ENCODE data around the gene RNF39.
A peak's percentile ranks its signal among the peaks of the same experiment; 100 is the strongest.

Gene RNF39

DNA sequence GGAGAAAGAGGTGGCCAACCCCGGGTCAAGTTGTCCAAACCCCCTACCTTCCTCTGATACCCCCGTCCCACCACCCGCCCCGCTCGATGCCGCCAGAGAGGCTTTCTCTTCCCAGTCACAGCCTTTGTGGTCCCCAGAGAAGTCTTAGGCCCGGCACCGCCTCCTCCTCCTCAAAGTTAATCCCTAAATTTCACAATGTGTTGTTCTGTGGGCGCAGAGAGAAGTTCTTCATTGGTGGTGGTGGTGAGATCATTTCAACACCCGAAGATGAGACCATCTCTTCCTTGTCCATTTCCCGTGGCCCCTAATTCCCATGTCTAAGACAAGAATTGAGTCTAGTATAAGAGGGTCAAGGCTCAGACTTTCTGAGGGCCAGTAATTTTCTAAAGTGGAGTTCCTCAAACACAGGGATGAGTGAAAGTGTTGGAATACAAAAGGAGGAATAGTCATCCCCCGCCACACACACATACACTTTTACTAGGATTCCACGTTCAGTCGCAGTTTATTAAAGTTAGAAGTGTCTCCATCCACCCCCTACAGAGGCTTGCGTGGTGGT is 26.9 kb upstream of the RNF39 start:
- peak overlapping the region; percentile 56 for H3K4me3 ChIP-seq (ENCODE audit: low read length)
- TF ChIP-seq, protein P1, sequence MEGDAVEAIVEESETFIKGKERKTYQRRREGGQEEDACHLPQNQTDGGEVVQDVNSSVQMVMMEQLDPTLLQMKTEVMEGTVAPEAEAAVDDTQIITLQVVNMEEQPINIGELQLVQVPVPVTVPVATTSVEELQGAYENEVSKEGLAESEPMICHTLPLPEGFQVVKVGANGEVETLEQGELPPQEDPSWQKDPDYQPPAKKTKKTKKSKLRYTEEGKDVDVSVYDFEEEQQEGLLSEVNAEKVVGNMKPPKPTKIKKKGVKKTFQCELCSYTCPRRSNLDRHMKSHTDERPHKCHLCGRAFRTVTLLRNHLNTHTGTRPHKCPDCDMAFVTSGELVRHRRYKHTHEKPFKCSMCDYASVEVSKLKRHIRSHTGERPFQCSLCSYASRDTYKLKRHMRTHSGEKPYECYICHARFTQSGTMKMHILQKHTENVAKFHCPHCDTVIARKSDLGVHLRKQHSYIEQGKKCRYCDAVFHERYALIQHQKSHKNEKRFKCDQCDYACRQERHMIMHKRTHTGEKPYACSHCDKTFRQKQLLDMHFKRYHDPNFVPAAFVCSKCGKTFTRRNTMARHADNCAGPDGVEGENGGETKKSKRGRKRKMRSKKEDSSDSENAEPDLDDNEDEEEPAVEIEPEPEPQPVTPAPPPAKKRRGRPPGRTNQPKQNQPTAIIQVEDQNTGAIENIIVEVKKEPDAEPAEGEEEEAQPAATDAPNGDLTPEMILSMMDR (IDR thresholded peaks at IDR 0.05; ENCODE audit: insufficient read depth, low read depth, low read length, missing control alignments): no peak
- DNase-seq (ENCODE audit: low read depth): peak; percentile 63

DNA sequence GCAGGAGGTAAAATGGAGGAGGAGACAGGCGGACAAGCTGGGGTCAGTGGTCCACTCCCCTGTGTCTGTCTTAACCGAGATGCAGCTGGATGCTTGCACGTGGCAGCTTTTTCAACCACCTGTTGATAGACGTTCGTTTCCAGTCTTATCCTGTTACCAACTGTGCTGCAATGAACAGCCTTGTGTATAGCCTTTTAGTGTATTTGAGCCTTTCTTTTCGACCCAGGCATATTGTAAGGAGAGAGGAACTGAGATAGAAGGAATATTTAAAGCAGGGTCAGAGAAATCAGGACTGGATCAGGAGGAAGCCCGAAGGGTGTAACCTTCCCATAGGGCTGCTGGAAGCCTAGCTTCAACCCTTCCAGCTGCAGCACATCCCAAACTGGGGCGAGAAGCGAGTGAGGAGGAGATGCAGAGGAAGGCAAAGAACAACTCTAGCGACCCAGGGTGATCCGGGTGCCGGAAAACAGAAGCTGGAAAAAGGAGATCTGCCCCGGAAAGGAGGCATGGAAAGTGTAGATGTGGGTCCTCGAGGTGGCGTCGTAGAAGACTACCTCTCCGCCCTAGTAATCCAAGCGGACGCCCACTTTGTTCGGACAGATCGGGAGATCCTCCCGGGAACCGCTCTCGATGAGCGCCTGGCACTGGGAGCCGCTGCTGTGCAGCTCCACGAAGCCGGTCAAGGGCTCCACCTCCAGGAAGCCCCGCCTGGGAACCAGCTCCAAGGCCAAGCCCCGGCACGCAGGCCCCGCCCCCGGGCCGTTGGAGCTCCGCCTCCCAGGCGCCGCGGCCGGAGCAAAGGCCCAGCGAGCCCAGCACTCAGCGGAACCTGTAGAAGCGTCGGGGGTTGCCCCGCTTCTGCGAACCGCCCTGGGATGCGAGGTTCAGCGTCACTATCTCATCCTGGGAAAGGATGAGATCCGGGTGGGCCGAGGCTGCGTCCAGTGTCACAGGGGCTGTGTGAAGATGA is 26.2 kb upstream of the RNF39 start:
- TF ChIP-seq, protein P1 (IDR thresholded peaks at IDR 0.05; ENCODE audit: insufficient read depth, low read depth, low read length, missing control alignments): peak; percentile 18
- H3K4me3 ChIP-seq (ENCODE audit: low read length): peak overlapping the region; percentile 56
- peak; percentile 90 for DNase-seq (ENCODE audit: low read depth)

DNA sequence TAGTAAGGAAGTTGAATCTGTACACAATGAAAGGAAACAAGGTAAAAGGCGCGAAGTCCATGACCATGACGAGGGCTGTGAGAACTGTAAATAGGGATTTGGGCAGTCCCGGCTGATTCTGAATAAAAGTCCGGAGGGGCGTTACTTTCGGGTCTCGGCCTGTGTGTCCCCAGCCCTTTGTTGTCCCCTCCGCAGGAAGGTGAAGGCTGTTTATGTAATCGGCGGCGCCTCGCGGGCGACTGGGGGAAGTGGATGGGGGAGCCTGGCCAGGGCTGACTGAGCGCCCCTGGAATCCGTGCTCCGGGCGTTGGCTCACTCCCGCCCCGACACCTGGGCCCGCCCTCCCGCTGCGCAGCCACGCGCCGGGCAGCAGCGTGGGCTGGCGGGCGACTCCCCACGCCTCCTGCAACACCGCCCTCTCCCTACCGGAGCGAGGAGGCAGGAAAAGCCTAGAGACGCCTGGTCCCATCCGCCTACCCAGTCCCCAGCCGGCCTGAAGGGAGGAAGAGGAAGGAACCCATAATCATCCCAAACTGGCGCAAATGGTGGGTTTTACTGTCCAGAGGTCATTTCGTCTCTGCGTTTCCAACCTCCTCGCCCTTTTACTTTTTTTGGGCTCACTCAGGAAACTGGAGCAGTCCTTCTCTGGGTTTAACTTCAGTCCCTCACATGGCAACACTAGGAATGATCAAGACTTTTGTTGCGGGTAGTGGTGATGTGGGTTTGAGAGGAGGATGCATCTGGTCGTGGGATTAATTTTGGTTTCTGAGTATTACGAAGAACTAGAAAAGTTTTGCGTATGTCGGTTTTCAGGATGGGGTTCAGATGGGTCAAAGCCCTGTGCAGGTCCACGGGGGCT is 25.2 kb upstream of the RNF39 start:
- TF ChIP-seq, protein P1 (IDR thresholded peaks at IDR 0.05; ENCODE audit: insufficient read depth, low read depth, low read length, missing control alignments): no peak
- peak; percentile 84 for DNase-seq (ENCODE audit: low read depth)
- H3K4me3 ChIP-seq (ENCODE audit: low read length): peak overlapping the region; percentile 56

DNA sequence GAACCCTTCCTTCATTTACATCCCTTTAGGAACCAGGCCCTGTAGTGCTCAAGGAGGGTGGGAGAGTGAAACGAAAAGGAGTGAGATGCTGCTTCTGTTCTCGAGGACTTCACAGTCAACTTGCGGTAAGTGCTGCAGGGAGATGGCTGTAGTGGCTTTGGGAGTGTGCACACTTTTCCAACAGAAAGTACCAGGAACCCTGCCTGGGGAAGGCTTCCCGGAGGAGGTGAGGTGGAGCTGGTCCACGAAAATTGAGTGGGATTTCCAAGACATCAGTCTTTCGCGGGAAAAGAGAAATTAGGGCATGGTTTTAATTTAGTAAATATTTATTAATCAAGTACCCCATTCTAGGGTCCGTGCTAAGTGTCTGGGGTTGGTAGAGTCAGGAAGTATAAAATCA is 24.6 kb upstream of the RNF39 start:
- peak overlapping the region; percentile 56 for H3K4me3 ChIP-seq (ENCODE audit: low read length)
- TF ChIP-seq, protein P1 (IDR thresholded peaks at IDR 0.05; ENCODE audit: insufficient read depth, low read depth, low read length, missing control alignments): no peak
- no peak for DNase-seq (ENCODE audit: low read depth)

DNA sequence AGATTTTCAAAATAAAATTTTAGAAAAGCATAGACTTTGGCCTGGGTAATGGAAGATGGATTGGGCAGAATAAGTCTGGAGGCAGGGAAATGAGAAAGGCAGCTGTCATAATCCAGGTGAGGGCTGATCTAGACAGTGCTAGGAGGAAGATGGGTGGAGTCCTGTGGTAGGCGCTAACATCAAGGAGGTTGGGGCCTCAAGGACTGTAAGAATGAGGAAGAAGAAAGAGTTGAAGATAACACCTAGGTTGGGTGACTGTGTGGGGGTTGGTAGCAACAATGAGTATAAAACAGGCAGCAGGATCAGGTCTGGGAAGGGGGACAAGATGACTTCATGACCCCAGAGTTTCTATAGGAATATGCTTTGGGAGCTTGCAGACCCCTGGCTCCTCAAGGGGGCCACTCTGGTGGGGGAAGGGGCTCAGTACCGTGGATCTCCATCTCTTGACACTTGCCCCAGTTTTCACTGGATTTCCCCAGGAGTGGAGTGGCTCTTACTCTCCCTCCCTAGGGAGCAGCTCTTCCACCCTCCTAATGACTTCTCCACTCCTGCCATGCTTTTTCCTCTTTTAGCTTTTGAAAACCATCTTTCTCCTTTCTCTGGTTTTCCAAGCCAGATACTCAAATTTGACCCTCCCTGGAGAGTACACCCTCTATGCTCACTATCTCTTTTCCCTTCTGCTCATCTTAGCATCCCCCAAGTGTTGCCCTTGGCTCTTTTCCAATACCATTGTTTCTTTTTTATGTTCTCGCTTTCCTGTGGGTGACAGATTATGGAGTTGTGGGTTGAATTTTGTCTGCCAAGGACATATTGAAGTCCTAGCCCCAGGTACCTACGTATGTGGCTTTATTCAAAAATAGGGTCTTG is 22.6 kb upstream of the RNF39 start:
- DNase-seq (ENCODE audit: low read depth): peak; percentile 30
- H3K4me3 ChIP-seq (ENCODE audit: low read length): no peak overlapping the region
- TF ChIP-seq, protein P1 (IDR thresholded peaks at IDR 0.05; ENCODE audit: insufficient read depth, low read depth, low read length, missing control alignments): no peak

DNA sequence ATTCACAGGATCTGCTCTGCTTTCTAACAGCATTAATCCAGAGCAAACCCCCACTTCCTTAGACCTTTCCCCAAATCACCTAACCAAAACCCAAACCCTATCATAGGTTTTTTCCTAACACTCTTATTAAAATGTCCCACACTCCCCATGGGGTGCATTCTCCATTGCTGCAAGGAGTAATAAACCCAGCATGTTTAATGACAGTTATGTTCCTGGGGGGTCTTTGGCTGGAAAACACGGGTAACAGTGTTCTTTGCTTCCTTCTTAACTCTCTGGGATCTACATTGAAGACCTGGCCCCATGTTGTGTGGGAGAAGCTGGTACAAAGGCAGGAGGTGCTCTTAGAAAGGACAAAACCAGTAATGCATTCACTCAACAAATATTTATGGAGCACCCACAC is 21.3 kb upstream of the RNF39 start:
- TF ChIP-seq, protein P1 (IDR thresholded peaks at IDR 0.05; ENCODE audit: insufficient read depth, low read depth, low read length, missing control alignments): no peak
- H3K4me3 ChIP-seq (ENCODE audit: low read length): no peak overlapping the region
- DNase-seq (ENCODE audit: low read depth): no peak

Measured in epithelial cell of esophagus (primary cell).